ENCODE measurements around the gene PRAMEF15. TPM values are rescaled to one million over a fixed set of nuclear protein-coding genes. Genes with fewer than 3 reads are reported as not detected.

The PRAMEF15 gene
- total RNA-seq, 1 experiment from 2014 or later = not detected

Other genes with a start within 250 kb of the PRAMEF15 start
- gene PRAMEF25, start 244.8 kb upstream of the PRAMEF15 start, total RNA-seq (2014; rRNA removed; shearing (Covaris generic); ENCODE audit: low replicate concordance) = not detected in 2 replicates
- gene HNRNPCL2, start 198.7 kb upstream of the PRAMEF15 start, total RNA-seq (2014; rRNA removed; shearing (Covaris generic); ENCODE audit: low replicate concordance) = not detected in 2 replicates
- gene PRAMEF26, start 159.6 kb upstream of the PRAMEF15 start, total RNA-seq (2014; rRNA removed; shearing (Covaris generic); ENCODE audit: low replicate concordance) = not detected in 2 replicates
- not detected in 2 replicates for gene HNRNPCL4, start 149.9 kb upstream of the PRAMEF15 start, total RNA-seq (2014; rRNA removed; shearing (Covaris generic); ENCODE audit: low replicate concordance)
- gene PRAMEF9, start 143.7 kb upstream of the PRAMEF15 start, total RNA-seq (2014; rRNA removed; shearing (Covaris generic); ENCODE audit: low replicate concordance) = not detected in 2 replicates
- gene PRAMEF13, start 114.2 kb upstream of the PRAMEF15 start, total RNA-seq (2014; rRNA removed; shearing (Covaris generic); ENCODE audit: low replicate concordance) = not detected in 2 replicates
- not detected in 2 replicates for gene PRAMEF18, start 89.4 kb upstream of the PRAMEF15 start, total RNA-seq (2014; rRNA removed; shearing (Covaris generic); ENCODE audit: low replicate concordance)
- not detected in 2 replicates for gene PRAMEF5, start 61.4 kb upstream of the PRAMEF15 start, total RNA-seq (2014; rRNA removed; shearing (Covaris generic); ENCODE audit: low replicate concordance)
- not detected in 2 replicates for gene PRAMEF8, start 30.4 kb upstream of the PRAMEF15 start, total RNA-seq (2014; rRNA removed; shearing (Covaris generic); ENCODE audit: low replicate concordance)
- gene PRAMEF33, start 12.0 kb upstream of the PRAMEF15 start, total RNA-seq (2014; rRNA removed; shearing (Covaris generic); ENCODE audit: low replicate concordance) = not detected in 2 replicates
- gene PRAMEF14, start 31.6 kb downstream of the PRAMEF15 start, total RNA-seq (2014; rRNA removed; shearing (Covaris generic); ENCODE audit: low replicate concordance) = not detected in 2 replicates
- not detected in 2 replicates for gene PRAMEF19, start 56.4 kb downstream of the PRAMEF15 start, total RNA-seq (2014; rRNA removed; shearing (Covaris generic); ENCODE audit: low replicate concordance)
- not detected in 2 replicates for gene PRAMEF17, start 74.1 kb downstream of the PRAMEF15 start, total RNA-seq (2014; rRNA removed; shearing (Covaris generic); ENCODE audit: low replicate concordance)
- gene PRAMEF20, start 94.9 kb downstream of the PRAMEF15 start, total RNA-seq (2014; rRNA removed; shearing (Covaris generic); ENCODE audit: low replicate concordance) = not detected in 2 replicates
- gene LRRC38, start 198.4 kb downstream of the PRAMEF15 start, total RNA-seq (2014; rRNA removed; shearing (Covaris generic); ENCODE audit: low replicate concordance) = not detected in 2 replicates